NCI-H2196 (cell line): ENCODE data around the gene SLC25A26.

Experiments
- DNase-seq: peaks from one replicate; lab custom pipeline; 2025; ENCODE audit not compliant: unreplicated experiment; lab: John Stamatoyannopoulos, UW

SLC25A26 gene

DNA sequence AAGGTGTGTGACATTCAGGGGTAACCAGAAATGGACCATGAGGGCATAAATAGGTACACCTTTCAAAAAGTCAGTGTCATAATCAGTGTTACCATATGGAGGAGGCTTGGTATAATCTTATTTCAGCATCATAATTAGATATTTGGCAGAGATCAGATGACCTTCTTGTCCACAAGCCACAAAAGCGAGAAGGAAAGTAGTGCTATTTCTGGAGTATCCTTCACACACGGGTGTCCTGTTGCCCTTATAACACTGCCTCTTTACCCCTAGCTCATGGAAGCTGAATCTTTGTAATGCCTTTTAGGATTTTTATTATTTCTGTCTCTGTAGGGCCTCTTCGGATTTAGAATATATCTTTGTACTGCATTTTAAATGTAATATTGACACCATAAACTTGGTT lies 147.2 kb downstream of the SLC25A26 start:
- DNase-seq: no peak

- DNase-seq: no peak
Observed at GRCh38 chr3:66370179-66370578, 149.4 kb downstream of the SLC25A26 start.

DNA sequence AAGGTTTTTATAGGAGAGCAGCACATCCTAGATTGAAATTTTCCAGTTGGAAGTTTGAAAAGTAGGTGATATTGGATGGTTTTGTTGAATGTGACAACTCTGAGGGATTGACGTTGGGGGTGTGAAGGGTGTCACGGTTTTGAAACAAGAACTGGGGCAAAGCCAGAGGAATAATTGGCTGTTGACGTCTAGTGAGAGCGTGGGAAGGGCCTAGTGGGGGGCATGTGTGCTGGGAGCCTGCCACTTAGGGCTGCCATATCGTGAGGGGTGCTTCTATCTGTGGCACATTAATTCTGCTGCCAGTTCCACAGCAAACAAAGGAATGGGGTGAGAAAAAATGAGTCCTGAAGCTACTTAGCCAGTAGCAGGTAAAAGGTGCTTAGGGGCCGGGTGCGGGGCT lies 150.6 kb downstream of the SLC25A26 start:
- no peak for DNase-seq

- peak; percentile 19 for DNase-seq
Observed at GRCh38 chr3:66372681-66373350, 152.0 kb downstream of the SLC25A26 start.

DNA sequence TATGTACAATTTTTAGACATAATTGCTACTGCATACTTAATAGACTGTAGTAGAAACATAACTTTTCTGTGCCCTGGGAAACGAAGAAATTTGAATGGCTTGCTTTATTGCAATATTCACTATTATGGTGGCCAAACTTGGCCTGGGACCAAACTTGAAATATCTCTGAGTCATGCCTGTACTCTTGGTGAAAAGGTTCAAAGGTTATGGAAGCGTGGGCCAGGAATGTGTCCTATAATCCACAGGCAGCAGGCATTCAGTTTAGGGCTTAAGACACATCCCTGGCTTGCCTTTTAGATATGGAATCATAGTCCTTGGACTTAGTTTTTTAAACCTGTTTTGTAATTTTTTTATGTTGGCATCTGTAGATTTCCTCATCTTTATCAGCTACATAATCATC lies 155.8 kb downstream of the SLC25A26 start:
- DNase-seq: no peak

DNA sequence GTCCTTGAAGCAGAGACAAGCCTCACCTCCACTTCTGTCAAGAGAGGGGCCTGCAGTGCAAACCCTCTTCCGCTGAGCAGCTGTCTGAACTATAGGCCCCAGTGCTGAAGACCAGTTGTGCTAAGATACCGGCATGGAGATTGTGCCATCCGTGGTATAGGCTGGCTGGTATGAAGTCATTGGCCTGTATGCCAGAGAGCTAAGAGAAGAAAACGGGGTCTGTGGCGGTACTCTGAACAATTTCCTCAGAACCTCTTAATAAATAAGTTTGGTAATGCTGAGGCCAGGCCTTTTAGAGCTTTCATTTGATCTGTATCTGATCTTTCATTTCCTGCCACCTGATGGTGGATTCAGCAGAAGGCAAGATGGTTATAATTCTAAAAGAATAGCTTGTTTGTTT lies 157.0 kb downstream of the SLC25A26 start:
- DNase-seq: no peak

- DNase-seq: no peak
Observed at GRCh38 chr3:66378256-66378655, 157.5 kb downstream of the SLC25A26 start.

DNA sequence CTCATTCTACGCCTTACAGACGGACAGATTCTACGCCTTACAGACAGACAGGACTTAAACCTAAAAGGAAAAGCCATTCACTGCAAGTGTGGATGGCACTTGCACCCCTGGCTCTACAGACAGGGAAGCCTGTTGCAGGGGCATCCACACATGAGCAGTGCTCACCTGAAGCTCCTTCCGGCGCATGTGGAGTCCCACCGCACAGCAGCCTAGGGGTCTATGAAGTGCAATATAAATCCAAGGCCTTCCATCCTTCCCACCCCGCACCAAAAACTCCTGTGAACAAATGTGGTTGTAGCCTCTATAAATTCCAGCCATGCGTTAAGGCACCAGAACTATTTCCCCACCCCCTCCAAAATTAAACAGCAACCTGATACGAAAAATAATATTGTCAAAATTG lies 158.8 kb downstream of the SLC25A26 start:
- no peak for DNase-seq

DNA sequence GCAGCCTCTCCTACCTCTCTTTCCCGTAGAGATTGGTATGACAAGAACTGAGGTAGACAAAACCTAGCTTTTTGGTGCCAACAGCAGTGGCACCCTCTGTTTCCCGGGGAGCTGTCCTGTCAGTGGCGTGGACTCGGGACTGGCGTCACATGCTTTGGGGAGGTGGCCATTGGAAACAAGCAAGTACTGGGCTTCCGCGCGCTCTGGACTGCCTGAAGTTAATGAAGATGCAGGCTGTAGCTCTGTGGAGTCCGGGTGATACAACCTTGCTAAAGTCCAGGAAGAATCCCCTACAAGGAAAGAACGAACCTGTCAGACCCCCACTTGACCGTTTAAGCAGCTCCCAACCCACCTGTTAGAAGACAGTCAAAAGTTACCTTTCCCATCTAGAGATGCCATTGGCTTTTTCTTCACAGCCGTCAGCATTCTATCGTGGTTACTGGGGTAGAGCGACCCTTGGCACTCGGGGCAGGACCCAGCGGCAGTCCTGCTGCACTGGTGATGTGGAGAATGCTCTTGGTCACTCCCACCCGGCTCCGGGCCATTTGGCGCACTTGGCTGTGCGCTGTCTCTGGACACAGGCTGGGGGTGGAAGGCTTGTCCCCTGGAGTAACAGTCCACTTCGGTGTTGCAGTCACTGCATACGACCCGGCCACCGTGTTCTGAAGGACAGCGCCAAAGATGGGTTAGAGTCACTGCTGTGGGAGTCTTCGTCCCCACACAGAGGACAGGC lies 159.6 kb downstream of the SLC25A26 start:
- no peak for DNase-seq

GRCh38 chr3:66381626-66382025 lies 160.8 kb downstream of the SLC25A26 start:
- DNase-seq: no peak

DNA sequence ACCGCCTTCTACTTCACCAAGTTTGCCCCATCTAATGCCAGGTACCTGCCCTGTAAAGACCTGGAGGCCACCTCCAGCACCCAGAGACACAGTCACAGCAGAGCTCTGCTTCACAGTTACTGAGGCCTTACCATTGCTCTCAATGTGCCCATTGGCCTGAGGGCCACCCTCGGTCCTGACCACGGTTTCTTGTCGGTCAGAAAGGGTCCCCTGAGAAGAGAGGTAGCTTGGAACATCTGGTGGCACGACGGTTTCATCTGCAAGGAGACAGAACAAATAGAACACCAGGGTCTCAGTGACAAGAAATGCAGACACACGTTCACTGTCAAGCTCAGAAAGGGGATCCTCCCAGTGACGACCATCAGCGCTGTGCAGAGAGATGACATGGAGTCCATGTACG lies 161.3 kb downstream of the SLC25A26 start:
- DNase-seq: no peak

- DNase-seq: no peak
Observed at GRCh38 chr3:66383023-66383422, 162.2 kb downstream of the SLC25A26 start.

GRCh38 chr3:66383998-66384745 lies 163.4 kb downstream of the SLC25A26 start:
- DNase-seq: no peak

- DNase-seq: no peak
Observed at GRCh38 chr3:66385066-66385465, 164.3 kb downstream of the SLC25A26 start.

GRCh38 chr3:66386011-66386924 lies 165.5 kb downstream of the SLC25A26 start:
- DNase-seq: no peak

DNA sequence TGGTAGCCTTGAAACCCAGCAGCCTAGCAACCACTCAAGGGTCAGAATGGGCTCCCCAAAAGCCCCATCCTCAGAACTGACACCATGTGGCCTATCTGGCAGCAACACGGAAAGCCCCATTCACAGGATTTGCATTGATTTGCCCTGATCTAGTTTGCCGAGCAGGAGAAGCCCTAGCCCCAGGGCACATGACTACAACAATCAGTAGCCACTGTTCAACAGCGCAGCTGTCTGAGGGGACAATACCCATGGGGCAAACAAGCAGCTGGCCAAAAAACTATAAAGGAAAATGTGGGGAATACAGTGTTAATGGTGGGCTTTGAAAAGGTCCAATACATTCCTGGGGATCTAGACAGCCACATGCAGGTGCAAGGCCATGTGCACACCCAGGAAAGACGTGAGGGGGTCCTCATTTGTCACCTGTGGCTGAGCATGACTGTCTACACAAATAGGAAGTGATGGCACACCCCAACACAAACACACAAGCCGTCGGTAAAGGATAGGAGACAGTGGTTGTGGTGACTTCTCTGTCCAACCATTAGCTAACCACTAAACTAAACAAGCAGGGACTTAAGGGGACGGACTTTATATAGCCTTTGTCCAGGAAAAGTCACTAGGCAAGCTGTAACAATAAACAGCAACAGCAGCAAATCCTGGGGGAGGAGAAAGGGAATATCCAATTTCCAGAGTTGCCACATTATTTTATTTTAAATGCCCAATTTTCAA lies 166.3 kb downstream of the SLC25A26 start:
- DNase-seq: no peak

GRCh38 chr3:66390013-66390412 lies 169.2 kb downstream of the SLC25A26 start:
- DNase-seq: no peak

GRCh38 chr3:66392512-66392911 lies 171.7 kb downstream of the SLC25A26 start:
- no peak for DNase-seq

- no peak for DNase-seq
Observed at GRCh38 chr3:66392966-66393332, 172.1 kb downstream of the SLC25A26 start.

- DNase-seq: no peak
Observed at GRCh38 chr3:66393333-66394005, 172.7 kb downstream of the SLC25A26 start.
